Endothelial cell of umbilical vein (primary cell): ENCODE results near the gene ARHGEF10L. TPM values are rescaled to one million over a fixed set of nuclear protein-coding genes. Genes with fewer than 3 reads are reported as not detected.

Experiments used
- BruUV-seq: library from RNA; stranded (reverse); fragments of 400-500 nt; replicated peaks from 2 replicates; lab custom pipeline; 2021; lab: Mats Ljungman, UMichigan
- CTCF ChIA-PET: fragments of 300-600, 350-600 bp; sonication (Branson Sonifier 250); formaldehyde crosslinking; loops from one replicate; lab custom pipeline; 2021; ENCODE audit warnings: antibody characterized with exemption, inconsistent platforms; lab: Charles Lee
- POLR2A ChIA-PET: fragments of 300-600, 350-600 bp; sonication (Branson Sonifier 250); formaldehyde crosslinking; loops from one replicate; lab custom pipeline; 2021; ENCODE audit warnings: antibody characterized with exemption, inconsistent platforms; lab: Charles Lee
- DNase-seq: peaks from one replicate; pipeline ENCODE4 v3.0.0-alpha.2; 2011; ENCODE audit warnings: low read depth, low spot score
- FAIRE-seq: peaks from 2 replicates; lab custom pipeline; 2011; peaks lifted over from hg19 to GRCh38; lab: Jason Lieb, UNC
- H2AFZ ChIP-seq: 2 replicates; pipeline ENCODE4 v1.6.0; 2012; ENCODE audit warnings: low read depth, low read length, control low read depth, inconsistent platforms
- H3K27ac ChIP-seq: 2 replicates; pipeline ENCODE4 v1.5.1; 2011; ENCODE audit warnings: low read depth, mild to moderate bottlenecking, control low read depth, low read length, moderate library complexity; ENCODE audit not compliant: insufficient read depth
- H3K27me3 ChIP-seq, 2 experiments: 2 replicates each; pipeline versions ENCODE4 v1.6.0 to v1.6.1; 2011; ENCODE audit warnings: low read length in 2 of 2, mixed read lengths in 1 of 2; ENCODE audit not compliant: control insufficient read depth in 2 of 2, insufficient read depth in 2 of 2
- H3K36me3 ChIP-seq, 2 experiments: 2 replicates in 1 of 2; 3 replicates in 1 of 2; pipeline ENCODE4 v1.5.1; 2011; ENCODE audit warnings: low read length in 2 of 2, mild to moderate bottlenecking in 1 of 2, moderate library complexity in 1 of 2; ENCODE audit not compliant: control insufficient read depth in 2 of 2, insufficient read depth in 2 of 2; ENCODE audit errors: extremely low read depth in 1 of 2
- H3K4me1 ChIP-seq: 3 replicates; pipeline ENCODE4 v1.5.1; 2011; ENCODE audit warnings: mild to moderate bottlenecking, low read length; ENCODE audit not compliant: control insufficient read depth, insufficient read depth; ENCODE audit errors: extremely low read depth
- H3K4me2 ChIP-seq: 2 replicates; pipeline ENCODE4 v1.6.1; 2011; ENCODE audit warnings: low read length, control low read depth, mixed read lengths; ENCODE audit not compliant: insufficient read depth
- H3K4me3 ChIP-seq, 3 experiments: fragments of 200-600 bp in 1 of 3; sonication (generic), shearing (Covaris generic) in 1 of 3; replicated peaks in 1 of 3; 2 replicates each; pipeline ENCODE4 v1.5.1; 2011 to 2016; ENCODE audit warnings: control low read depth in 3 of 3, low read length in 3 of 3, mild to moderate bottlenecking in 2 of 3, inconsistent platforms in 1 of 3, low read depth in 1 of 3, moderate library complexity in 1 of 3; ENCODE audit not compliant: insufficient read depth in 1 of 3
- H3K79me2 ChIP-seq: 2 replicates; pipeline ENCODE4 v1.6.0; 2012; ENCODE audit warnings: low read length, inconsistent platforms; ENCODE audit not compliant: control insufficient read depth, insufficient read depth
- H3K9ac ChIP-seq: replicated peaks from 2 replicates; pipeline ENCODE3; 2011; ENCODE audit warnings: low read length, control low read depth; ENCODE audit not compliant: insufficient read depth; ENCODE audit errors: extremely low read depth
- H3K9me1 ChIP-seq: replicated peaks from 3 replicates; pipeline ENCODE4 v1.6.0; 2011; ENCODE audit warnings: mild to moderate bottlenecking, low read length; ENCODE audit not compliant: control insufficient read depth, insufficient read depth; ENCODE audit errors: extremely low read depth
- H3K9me3 ChIP-seq: replicated peaks from 2 replicates; pipeline ENCODE4 v1.5.1; 2012; ENCODE audit warnings: low read length, inconsistent platforms; ENCODE audit not compliant: control insufficient read depth, insufficient read depth
- H4K20me1 ChIP-seq: replicated peaks from 2 replicates; pipeline ENCODE3; 2011; ENCODE audit warnings: mild to moderate bottlenecking, low read length; ENCODE audit not compliant: control insufficient read depth, insufficient read depth; ENCODE audit errors: extremely low read depth
- CTCF ChIP-seq, 2 donors: IDR thresholded peaks; 1 replicate in 1 of 2; 2 replicates in 1 of 2; pipeline ENCODE4 v1.5.1; 2011; ENCODE audit warnings: low read length in 2 of 2, mild to moderate bottlenecking in 2 of 2, moderate library complexity in 2 of 2, control low read depth in 1 of 2, inconsistent platforms in 1 of 2, low read depth in 1 of 2; ENCODE audit not compliant: insufficient read depth in 1 of 2; ENCODE audit errors: extremely low read depth in 1 of 2
- EZH2 ChIP-seq: IDR thresholded peaks from 2 replicates; pipeline ENCODE4 v1.6.1; 2012; ENCODE audit warnings: borderline replicate concordance, low read depth, mild to moderate bottlenecking, moderate library complexity, low read length, inconsistent platforms; ENCODE audit not compliant: severe bottlenecking
- FOS ChIP-seq: IDR thresholded peaks from 2 replicates; pipeline ENCODE4 v1.6.1; 2011; ENCODE audit warnings: mild to moderate bottlenecking, low read length, moderate library complexity, borderline replicate concordance; ENCODE audit not compliant: insufficient read depth
- GATA2 ChIP-seq: IDR thresholded peaks from 2 replicates; pipeline ENCODE4 v1.7.0; 2011; ENCODE audit warnings: low read depth, mild to moderate bottlenecking, moderate library complexity, mixed read lengths, low read length; ENCODE audit not compliant: insufficient read length, insufficient read depth
- JUN ChIP-seq: IDR thresholded peaks from 2 replicates; pipeline ENCODE4 v1.6.1; 2011; ENCODE audit warnings: borderline replicate concordance, low read depth; ENCODE audit not compliant: insufficient read length, insufficient read depth
- MAX ChIP-seq: IDR thresholded peaks from 2 replicates; pipeline ENCODE4 v1.6.1; 2011; ENCODE audit not compliant: insufficient read depth, insufficient read length
- MYC ChIP-seq: IDR thresholded peaks from one replicate; pipeline ENCODE4 v1.6.1; 2011; ENCODE audit warnings: mild to moderate bottlenecking, low read depth, low read length
- POLR2A ChIP-seq: IDR thresholded peaks from 2 replicates; pipeline ENCODE4 v1.6.1; 2012; ENCODE audit warnings: low read depth, mild to moderate bottlenecking, control low read depth, low read length
- POLR2AphosphoS5 ChIP-seq: IDR thresholded peaks from 2 replicates; pipeline ENCODE4 v1.6.1; 2012; ENCODE audit warnings: low read depth, mild to moderate bottlenecking, control low read depth, low read length, moderate library complexity; ENCODE audit not compliant: insufficient read depth
- dilution Hi-C: fragments of 300-500 bp; cut with MboI; formaldehyde crosslinking; loops from one replicate; pipeline ENCODE4 v1.15.0; 2019; ENCODE audit warnings: low sequenced_read_pairs; ENCODE audit not compliant: extremely low pct_ligation_motif_present
- intact Hi-C: fragments of 100-400 bp; cut with micrococcal nuclease; formaldehyde crosslinking; loops from one replicate; pipeline ENCODE4 v1.10.0; 2022
- polyA plus RNA-seq, 4 experiments: library from polyadenylated mRNA; depleted of rRNA in 3 of 4; stranded (reverse) in 3 of 4; unstranded in 1 of 4; fragments of >200 nt; gene quantifications; 2 replicates each; pipeline versions ENCODE4 v1.2.1 to v1.2.3, GENCODE V29; 2011 to 2012; ENCODE audit warnings: missing spikeins in 1 of 4
- total RNA-seq: library from RNA; stranded (reverse); gene quantifications from 2 replicates; pipeline ENCODE4 v1.2.3, GENCODE V29; 2021

ARHGEF10L gene
- total and polyA plus RNA-seq, 2 donors (not counting 3 experiments of a cell fraction or from before 2014, with no cell fraction given) = 1.9 to 5.2 TPM

- H3K4me3 ChIP-seq = no peak overlapping the region
- ChIA-PET POLR2A (no interaction called here), CTCF (interaction anchor here (1.4 kb wide), 1 partner anchor 8 kb away, joined by 3 read pairs; no protein-coding TSS in a partner anchor)
- H3K9me3 ChIP-seq = no peaks in the 10 kb centered on the region
- intact Hi-C loops (no loop called here), dilution Hi-C loops (no loop called here)
- H3K4me1 ChIP-seq = no peaks in the 10 kb centered on the region
- no peaks in the 10 kb centered on the region for H3K9me1 ChIP-seq
- no peak overlapping the region for H2AFZ ChIP-seq
- no peak overlapping the region for H3K4me2 ChIP-seq
- DNase-seq (no peak), FAIRE-seq (no peak)
- no peaks in the 10 kb centered on the region for H4K20me1 ChIP-seq
- H3K9ac ChIP-seq = no peak overlapping the region
- no TSS peak for BruUV-seq
- H3K27ac ChIP-seq = no peak overlapping the region
- peaks cover 0 to 3% of the 10 kb centered on the region in 2 experiments for H3K27me3 ChIP-seq
- TF ChIP-seq EZH2 (no peak), JUN (no peak), POLR2AphosphoS5 (no peak), POLR2A (no peak), MYC (no peak), GATA2 (no peak), FOS (no peak), CTCF (IDR thresholded peaks at IDR 0.05; ENCODE audit: extremely low read depth in 1 of 2, insufficient read depth in 1 of 2, low read depth in 1 of 2, low read length in 2 of 2) (no peak), MAX (no peak)
- H3K36me3 ChIP-seq = no peaks in the 10 kb centered on the region
- no peaks in the 10 kb centered on the region for H3K79me2 ChIP-seq
These were observed 6.3 kb upstream of the ARHGEF10L start for GRCh38 chr1:17533201-17533600.
